Epithelial cell of proximal tubule (primary cell): Measurements from ENCODE around the gene DAAM1. TPM values are rescaled to one million over a fixed set of nuclear protein-coding genes. Genes with fewer than 3 reads are reported as not detected.

Experiments
- DNase-seq: peaks from one replicate; pipeline ENCODE4 v3.0.0-alpha.2; 2011; ENCODE audit warnings: low read depth
- H3K4me3 ChIP-seq: 2 replicates; pipeline ENCODE4 v1.5.1; 2011; ENCODE audit warnings: low read depth, mild to moderate bottlenecking, low read length
- total RNA-seq: library from RNA; depleted of rRNA; stranded (reverse); fragments of >200 nt; gene quantifications from 2 replicates; pipeline ENCODE4 v1.2.3, GENCODE V29; 2015
- TF ChIP-seq, protein P1 (sequence below): conservative IDR thresholded peaks from 2 replicates; pipeline ENCODE4 v1.5.1; 2012; ENCODE audit warnings: low read depth, mild to moderate bottlenecking, low read length

The DAAM1 gene
- total RNA-seq, 1 donor from 2014 or later = 17.5 TPM

- TF ChIP-seq, protein P1, sequence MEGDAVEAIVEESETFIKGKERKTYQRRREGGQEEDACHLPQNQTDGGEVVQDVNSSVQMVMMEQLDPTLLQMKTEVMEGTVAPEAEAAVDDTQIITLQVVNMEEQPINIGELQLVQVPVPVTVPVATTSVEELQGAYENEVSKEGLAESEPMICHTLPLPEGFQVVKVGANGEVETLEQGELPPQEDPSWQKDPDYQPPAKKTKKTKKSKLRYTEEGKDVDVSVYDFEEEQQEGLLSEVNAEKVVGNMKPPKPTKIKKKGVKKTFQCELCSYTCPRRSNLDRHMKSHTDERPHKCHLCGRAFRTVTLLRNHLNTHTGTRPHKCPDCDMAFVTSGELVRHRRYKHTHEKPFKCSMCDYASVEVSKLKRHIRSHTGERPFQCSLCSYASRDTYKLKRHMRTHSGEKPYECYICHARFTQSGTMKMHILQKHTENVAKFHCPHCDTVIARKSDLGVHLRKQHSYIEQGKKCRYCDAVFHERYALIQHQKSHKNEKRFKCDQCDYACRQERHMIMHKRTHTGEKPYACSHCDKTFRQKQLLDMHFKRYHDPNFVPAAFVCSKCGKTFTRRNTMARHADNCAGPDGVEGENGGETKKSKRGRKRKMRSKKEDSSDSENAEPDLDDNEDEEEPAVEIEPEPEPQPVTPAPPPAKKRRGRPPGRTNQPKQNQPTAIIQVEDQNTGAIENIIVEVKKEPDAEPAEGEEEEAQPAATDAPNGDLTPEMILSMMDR = no peak
- H3K4me3 ChIP-seq = no peak overlapping the region
- no peak for DNase-seq
Observed at GRCh38 chr14:59337141-59337611, 148.7 kb downstream of the DAAM1 start.

DNA sequence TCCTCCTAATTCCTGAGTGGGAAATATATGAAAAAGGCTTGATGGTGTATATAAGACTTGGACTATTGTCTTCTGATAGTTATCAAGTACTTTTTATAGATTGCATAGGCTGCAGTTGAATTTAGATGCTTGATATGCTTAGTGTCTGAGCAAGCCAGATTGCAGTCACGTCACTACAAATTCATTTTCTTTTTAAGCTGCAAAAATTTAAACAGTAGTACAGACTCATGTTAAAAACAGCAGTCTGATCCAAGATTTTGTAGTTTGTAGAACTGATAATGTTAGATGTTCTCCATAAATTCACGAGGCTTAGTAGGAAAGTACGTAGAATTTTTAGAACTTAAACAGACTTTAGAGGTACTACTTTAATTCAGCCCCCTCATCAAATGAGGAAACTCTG is 150.3 kb downstream of the DAAM1 start:
- DNase-seq = no peak
- TF ChIP-seq, protein P1 = no peak
- H3K4me3 ChIP-seq = no peak overlapping the region

- TF ChIP-seq, protein P1 = no peak
- no peak for DNase-seq
- H3K4me3 ChIP-seq = no peak overlapping the region
Observed at GRCh38 chr14:59339524-59340330, 151.3 kb downstream of the DAAM1 start.

- TF ChIP-seq, protein P1 = no peak
- no peak overlapping the region for H3K4me3 ChIP-seq
- DNase-seq = no peak
Observed at GRCh38 chr14:59341858-59342477, 153.5 kb downstream of the DAAM1 start.

GRCh38 chr14:59342516-59343484 is 154.3 kb downstream of the DAAM1 start:
- H3K4me3 ChIP-seq = no peak overlapping the region
- no peak for DNase-seq
- TF ChIP-seq, protein P1 = no peak

DNA sequence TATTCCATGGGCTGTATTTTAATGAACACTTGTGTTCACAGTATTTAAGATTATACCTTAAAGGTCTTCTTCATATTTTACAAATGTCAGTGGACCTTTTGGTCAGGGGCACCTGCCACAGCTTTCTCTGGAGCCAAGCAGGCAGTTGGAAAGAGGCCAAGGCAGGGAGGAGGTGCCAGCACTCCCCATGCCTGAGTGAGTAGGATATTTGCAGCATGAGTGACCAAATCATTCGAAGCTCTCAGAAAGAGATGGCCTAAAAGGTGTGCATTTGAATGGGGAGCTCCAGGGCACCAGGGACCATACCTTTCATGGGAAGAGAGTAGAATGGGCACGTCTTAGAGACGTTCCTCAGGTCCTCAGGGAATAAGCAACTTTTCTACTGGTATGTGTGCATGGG is 155.1 kb downstream of the DAAM1 start:
- no peak overlapping the region for H3K4me3 ChIP-seq
- TF ChIP-seq, protein P1 = no peak
- no peak for DNase-seq
